Measurements from ENCODE around the gene RNASEH2A. TPM values are rescaled to one million over a fixed set of nuclear protein-coding genes. Genes with fewer than 3 reads are reported as not detected.
A peak's percentile ranks its signal among the peaks of the same experiment; 100 is the strongest.

The RNASEH2A gene
- total and polyA plus RNA-seq, 2 of the 4 experiments (the other 2 are of a cell fraction), result 34.9 to 44.6 TPM

DNA sequence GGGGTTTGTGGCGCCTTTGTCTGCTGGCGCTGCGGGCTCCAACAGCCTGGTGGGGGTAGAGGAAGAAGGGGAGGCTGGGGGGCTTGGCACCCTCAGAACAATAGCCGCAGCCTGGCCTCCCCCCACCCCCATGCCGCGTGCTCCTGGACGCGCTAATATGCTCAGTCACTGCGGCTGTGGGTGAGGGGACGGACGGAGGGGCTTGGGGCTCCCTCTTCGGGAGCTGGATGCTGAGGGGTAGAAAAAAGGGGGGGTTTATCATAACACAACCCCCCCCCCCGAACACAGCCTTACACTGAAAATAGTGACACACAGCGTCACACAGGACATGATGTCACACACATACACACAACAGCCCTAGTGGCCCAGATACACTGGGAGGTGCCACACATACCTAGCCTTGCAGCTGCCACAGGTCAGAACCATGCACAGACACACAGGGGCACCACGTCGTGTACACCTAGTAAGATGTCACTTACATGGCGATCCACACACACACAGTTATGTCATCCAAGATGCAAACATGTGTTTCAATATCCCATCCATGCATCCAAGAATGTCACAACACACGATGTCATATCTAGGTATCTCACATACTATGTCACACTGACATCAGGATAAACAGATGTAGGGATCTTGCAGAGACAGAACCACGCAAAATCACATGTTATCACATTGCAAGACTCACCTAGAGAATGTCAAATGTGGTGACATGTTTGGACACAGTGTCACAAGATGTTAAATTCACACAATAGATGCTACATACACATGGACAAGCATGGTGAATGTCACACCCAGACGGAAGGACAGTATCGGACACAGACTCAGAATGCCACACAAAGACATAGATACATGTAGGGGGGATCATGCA lies 32.7 kb downstream of the RNASEH2A start:
- no CpG with 5 or more reads among the region's 21 CpGs for WGBS, 2 experiments (ENCODE audit: extremely low coverage in 2 of 2, insufficient read length in 1 of 2)
- ChIA-PET CTCF (interaction anchor here (0.6 kb wide), 1 partner anchor 82 kb away, joined by 4 read pairs; no protein-coding TSS in a partner anchor), POLR2A (ENCODE audit: unreplicated experiment) (no interaction called here)
- Histone ChIP-seq H4K20me1 (ENCODE audit: insufficient read depth, low read length) (peaks cover 11% of the 10 kb centered on the region), H2BK120ac (ENCODE audit: low read depth, low read length) (no peak overlapping the region), H3K4me2 (ENCODE audit: low read depth, low read length) (no peak overlapping the region), H3K27me3 (ENCODE audit: control insufficient read depth, insufficient read depth, low read length) (peaks cover 65% of the 10 kb centered on the region), H4K5ac (ENCODE audit: low read depth, low read length) (no peak overlapping the region), H4K91ac (ENCODE audit: insufficient read depth, low read depth, low read length) (no peak overlapping the region), H3K9me1 (ENCODE audit: insufficient read depth, low read length) (peaks cover 8% of the 10 kb centered on the region; the same call in 1 of the 2 replicates), H2AFZ (replicated peaks; ENCODE audit: low read length, poor library complexity) (no peak overlapping the region), H3K56ac (ENCODE audit: extremely low read depth, insufficient read depth, low read length) (no peak overlapping the region), H3K9ac (ENCODE audit: low read depth, low read length) (no peak overlapping the region), H2AK9ac (replicated peaks; ENCODE audit: low read depth, low read length, poor library complexity) (no peak overlapping the region), H2BK5ac (ENCODE audit: low read depth, low read length, poor library complexity, severe bottlenecking) (no peak overlapping the region), H3K4ac (ENCODE audit: low read depth, low read length) (no peak overlapping the region), H2BK20ac (ENCODE audit: low read depth, low read length) (no peak overlapping the region), H2BK15ac (ENCODE audit: low read depth, low read length) (no peak overlapping the region), H3K4me3 (ENCODE audit: insufficient read depth, low read depth, low read length) (no peak overlapping the region), H3K14ac (replicated peaks; ENCODE audit: low read depth, low read length) (no peak overlapping the region), H3K23ac (ENCODE audit: low read depth, low read length) (peak overlapping the region; percentile 5; the same call in 1 of the 2 replicates), H3K4me1 (ENCODE audit: control insufficient read depth, insufficient read depth, low read length) (peaks cover 4% of the 10 kb centered on the region; the same call in 1 of the 2 replicates), H3K27ac (ENCODE audit: insufficient read depth, low read length) (no peak overlapping the region), H3K9me3 (ENCODE audit: control insufficient read depth, insufficient read depth, low read length) (no peaks in the 10 kb centered on the region; the same call in 1 of the 2 replicates), H2AK5ac (ENCODE audit: low read depth, low read length) (no peak overlapping the region), H3K36me3 (ENCODE audit: control insufficient read depth, insufficient read depth, low read length) (no peaks in the 10 kb centered on the region), H3K18ac (ENCODE audit: low read depth, low read length) (no peak overlapping the region), H3K79me1 (ENCODE audit: low read depth in 1 of 2, low read length in 2 of 2) (no peaks in the 10 kb centered on the region), H4K8ac (ENCODE audit: low read depth in 2 of 2, low read length in 2 of 2) (no peak overlapping the region)
- BruUV-seq (replicated peaks), result no TSS peak
- no peak for ATAC-seq (ENCODE audit: low read depth)
- dilution Hi-C loops (cut with HindIII; ENCODE audit: low sequenced_read_pairs, unreplicated experiment), result no loop called here
- TF ChIP-seq SMC3 (IDR thresholded peaks at IDR 0.05; ENCODE audit: low read depth, low read length), result no peak
- no peak for DNase-seq
- in situ Hi-C loops (cut with MboI; ENCODE audit: low sequenced_read_pairs), result loop anchor here (5.0 kb wide), 1 partner anchor 67 kb away; no protein-coding TSS in a partner anchor
- intact Hi-C loops (cut with micrococcal nuclease), result no loop called here
